Measurements from ENCODE around the gene LRP11.
"Not testable (repeated sequence)": the region's sequence is repeated elsewhere in the genome, so short reads cannot be mapped to it uniquely, and the experiment has no call there.

LRP11 gene

GRCh38 chr6:149863698-149864577 is at the start of gene LRP11:
Gene LRP11 (minus strand): TSS chr6:149864359. CDS start chr6:149864020, 339 bp downstream.
- DNase-seq (ENCODE audit: low read depth): peak; percentile 72

GRCh38 chr6:149913540-149914240 is 49.5 kb upstream of the LRP11 start:
- DNase-seq (ENCODE audit: low read depth): no peak

GRCh38 chr6:149913085-149913484 is 48.9 kb upstream of the LRP11 start:
- no peak for DNase-seq (ENCODE audit: low read depth)

GRCh38 chr6:149912680-149913079 is 48.5 kb upstream of the LRP11 start:
- not testable (repeated sequence) for DNase-seq (ENCODE audit: low read depth)

GRCh38 chr6:149910721-149911151 is 46.6 kb upstream of the LRP11 start:
- DNase-seq (ENCODE audit: low read depth): no peak

GRCh38 chr6:149909701-149910470 is 45.7 kb upstream of the LRP11 start:
- no peak for DNase-seq (ENCODE audit: low read depth)

- not testable (repeated sequence) for DNase-seq (ENCODE audit: low read depth)
These were observed 44.3 kb upstream of the LRP11 start for GRCh38 chr6:149908480-149908879.

GRCh38 chr6:149907317-149907716 is 43.2 kb upstream of the LRP11 start:
- DNase-seq (ENCODE audit: low read depth): no peak

- DNase-seq (ENCODE audit: low read depth): no peak
These were observed 42.2 kb upstream of the LRP11 start for GRCh38 chr6:149906405-149906804.

GRCh38 chr6:149905911-149906371 is 41.8 kb upstream of the LRP11 start:
- DNase-seq (ENCODE audit: low read depth): no peak

- DNase-seq (ENCODE audit: low read depth): no peak
These were observed 41.3 kb upstream of the LRP11 start for GRCh38 chr6:149905371-149905910.

- DNase-seq (ENCODE audit: low read depth): no peak
These were observed 40.7 kb upstream of the LRP11 start for GRCh38 chr6:149904661-149905370.

GRCh38 chr6:149903938-149904611 is 39.9 kb upstream of the LRP11 start:
- no peak for DNase-seq (ENCODE audit: low read depth)

- no peak for DNase-seq (ENCODE audit: low read depth)
These were observed 37.4 kb upstream of the LRP11 start for GRCh38 chr6:149901444-149902140.

GRCh38 chr6:149900620-149901443 is 36.7 kb upstream of the LRP11 start:
- DNase-seq (ENCODE audit: low read depth): no peak

GRCh38 chr6:149899926-149900619 is 35.9 kb upstream of the LRP11 start:
- no peak for DNase-seq (ENCODE audit: low read depth)

GRCh38 chr6:149899486-149899885 is 35.3 kb upstream of the LRP11 start:
- no peak for DNase-seq (ENCODE audit: low read depth)

GRCh38 chr6:149898966-149899365 is 34.8 kb upstream of the LRP11 start:
- no peak for DNase-seq (ENCODE audit: low read depth)

Data from stimulated activated CD8-positive, alpha-beta memory T cell treated with anti-CD3 and anti-CD28 coated beads, Interleukin-12 subunit alpha, Interleukin-12 subunit beta, amount 100 ng/mL, for 4 hours (primary cell).